Measurements from ENCODE around the gene LRRC8D.

GRCh38 chr1:89827330-89827729 lies 6.5 kb downstream of the LRRC8D start:
- TF ChIP-seq POLR2A (IDR thresholded peaks at IDR 0.05; ENCODE audit: low read length): no peak
- no peak for TF ChIP-seq GATA1 (IDR thresholded peaks at IDR 0.05; ENCODE audit: low read depth, low read length)
